Liver (tissue), 9 donors: ENCODE measurements around the gene IAPP. TPM values are rescaled to one million over a fixed set of nuclear protein-coding genes. Genes with fewer than 3 reads are reported as not detected.
"Not testable (repeated sequence)": the region's sequence is repeated elsewhere in the genome, so short reads cannot be mapped to it uniquely, and the experiment has no call there.

ENCODE experiments used
- DNase-seq: peaks from one replicate; pipeline ENCODE4 v3.0.0-alpha.2; 2017; ENCODE audit warnings: low spot score
- H3K27ac ChIP-seq, 2 donors: one replicate each; pipeline ENCODE4 v1.7.0; 2013; ENCODE audit warnings: inconsistent platforms in 2 of 2, low read length in 2 of 2, control low read depth in 1 of 2, low read depth in 1 of 2, mild to moderate bottlenecking in 1 of 2
- H3K27me3 ChIP-seq, 4 donors: one replicate each; pipeline versions ENCODE4 v1.6.1 to v1.7.0; 2013; ENCODE audit warnings: low read length in 3 of 4, inconsistent platforms in 1 of 4, mild to moderate bottlenecking in 1 of 4, moderate library complexity in 1 of 4; ENCODE audit not compliant: control insufficient read depth in 4 of 4, insufficient read depth in 4 of 4
- H3K36me3 ChIP-seq, 4 donors: one replicate each; pipeline versions ENCODE4 v1.6.1 to v1.7.0; 2013; ENCODE audit warnings: low read length in 3 of 4, mild to moderate bottlenecking in 3 of 4, low read depth in 1 of 4, moderate library complexity in 1 of 4; ENCODE audit not compliant: control insufficient read depth in 4 of 4, insufficient read depth in 3 of 4
- H3K4me1 ChIP-seq, 4 donors: one replicate each; pipeline versions ENCODE4 v1.6.1 to v1.7.0; 2013; ENCODE audit warnings: low read length in 3 of 4, mild to moderate bottlenecking in 3 of 4, moderate library complexity in 1 of 4; ENCODE audit not compliant: control insufficient read depth in 4 of 4, insufficient read depth in 4 of 4
- H3K4me3 ChIP-seq, 3 donors: one replicate each; pipeline versions ENCODE4 v1.6.1 to v1.7.0; 2013; ENCODE audit warnings: low read length in 3 of 3, control low read depth in 1 of 3, low read depth in 1 of 3, mild to moderate bottlenecking in 1 of 3
- H3K9ac ChIP-seq, 2 donors: one replicate each; pipeline ENCODE4 v1.7.0; 2013; ENCODE audit warnings: low read length in 2 of 2, mild to moderate bottlenecking in 2 of 2, moderate library complexity in 2 of 2, control low read depth in 1 of 2, low read depth in 1 of 2
- H3K9me3 ChIP-seq, 4 donors: one replicate each; pipeline versions ENCODE4 v1.6.1 to v1.7.0; 2013; ENCODE audit warnings: low read length in 3 of 4; ENCODE audit not compliant: control insufficient read depth in 4 of 4
- ATF3 ChIP-seq: IDR thresholded peaks from 2 replicates; pipeline ENCODE4 v1.6.1; 2016; ENCODE audit warnings: antibody characterized with exemption
- EGR1 ChIP-seq, 2 donors: IDR thresholded peaks; 2 replicates each; pipeline ENCODE4 v1.6.1; 2016 to 2018; ENCODE audit warnings: antibody characterized with exemption in 2 of 2, low read depth in 2 of 2
- FOXA1 ChIP-seq: IDR thresholded peaks from 2 replicates; pipeline ENCODE4 v1.6.1; 2016; ENCODE audit warnings: antibody characterized with exemption
- FOXA2 ChIP-seq: IDR thresholded peaks from 2 replicates; pipeline ENCODE4 v1.6.1; 2016; ENCODE audit warnings: antibody characterized with exemption
- GABPA ChIP-seq, 2 donors: IDR thresholded peaks in 1 of 2; conservative IDR thresholded peaks in 1 of 2; 2 replicates each; pipeline ENCODE4 v1.6.1; 2016; ENCODE audit warnings: antibody characterized with exemption in 2 of 2, mild to moderate bottlenecking in 1 of 2, moderate library complexity in 1 of 2
- HNF4A ChIP-seq, 2 donors: conservative IDR thresholded peaks; 2 replicates each; pipeline ENCODE4 v1.6.1; 2016; ENCODE audit warnings: antibody characterized with exemption in 2 of 2, mild to moderate bottlenecking in 2 of 2
- HNF4G ChIP-seq: IDR thresholded peaks from 2 replicates; pipeline ENCODE4 v1.6.1; 2016; ENCODE audit warnings: antibody characterized with exemption
- JUND ChIP-seq, 2 donors: IDR thresholded peaks; 2 replicates each; pipeline ENCODE4 v1.6.1; 2016; ENCODE audit warnings: antibody characterized with exemption in 2 of 2
- RAD21 ChIP-seq, 2 donors: IDR thresholded peaks; 2 replicates each; pipeline ENCODE4 v1.6.1; 2016; ENCODE audit warnings: antibody characterized with exemption in 2 of 2, mild to moderate bottlenecking in 2 of 2
- REST ChIP-seq: IDR thresholded peaks from 2 replicates; pipeline ENCODE4 v1.6.1; 2016; ENCODE audit warnings: antibody characterized with exemption, mild to moderate bottlenecking
- RXRA ChIP-seq, 2 donors: IDR thresholded peaks; 2 replicates each; pipeline ENCODE4 v1.6.1; 2017 to 2018; ENCODE audit warnings: antibody characterized with exemption in 2 of 2, mild to moderate bottlenecking in 1 of 2
- SP1 ChIP-seq: IDR thresholded peaks from 2 replicates; pipeline ENCODE4 v1.6.1; 2018; ENCODE audit warnings: antibody characterized with exemption, mild to moderate bottlenecking
- TAF1 ChIP-seq: conservative IDR thresholded peaks from 2 replicates; pipeline ENCODE4 v1.6.1; 2016; ENCODE audit warnings: antibody characterized with exemption, mild to moderate bottlenecking
- YY1 ChIP-seq: IDR thresholded peaks from 2 replicates; pipeline ENCODE4 v1.6.1; 2016; ENCODE audit warnings: antibody characterized with exemption, mild to moderate bottlenecking
- ZBTB33 ChIP-seq: IDR thresholded peaks from 2 replicates; pipeline ENCODE4 v1.6.1; 2016; ENCODE audit warnings: antibody characterized with exemption
- WGBS: extraction: QIAGEN DNeasy Blood & Tissue Kit; methylation state at CpG from one replicate; pipeline ENCODE4 v1.1.7; 2013; 5-methylcytosine and 5-hydroxymethylcytosine counted together
- polyA plus RNA-seq, 2 donors: library from polyadenylated mRNA; stranded (reverse) in 1 of 2; unstranded in 1 of 2; fragments of 200-250 nt in 1 of 2; fragments of >200 nt in 1 of 2; fragmentation: Nextera tagmentation in 1 of 2; extraction: Ambion mirVana in 1 of 2; gene quantifications; one replicate each; pipeline versions ENCODE4 v1.2.1 to v1.2.3, GENCODE V29; 2013 to 2015
- total RNA-seq, 2 donors: library from RNA; depleted of rRNA; stranded (reverse); fragments of >200 nt; gene quantifications; one replicate each; pipeline ENCODE4 v1.2.3, GENCODE V29; 2014
- donor health status: healthy.
- donor health status: healthy.
- donor health status: healthy.
- donor health status: healthy.
- donor health status: healthy.

IAPP gene
- total and polyA plus RNA-seq, 4 donors: 0.08 to 0.42 TPM; not detected in 2

- not testable (repeated sequence) for H3K9ac ChIP-seq, H3K4me3 ChIP-seq, DNase-seq, H3K4me1 ChIP-seq, H3K9me3 ChIP-seq, H3K36me3 ChIP-seq, H3K27me3 ChIP-seq, H3K27ac ChIP-seq
- WGBS: 88% methylated on average over 27 of the region's 28 CpGs
Observed at GRCh38 chr12:21394828-21395626, 22.3 kb downstream of the IAPP start.

- TF ChIP-seq YY1: no peak
- TF ChIP-seq SP1: no peak
- TF ChIP-seq FOXA2: no peak
- no peak for TF ChIP-seq JUND (IDR thresholded peaks at IDR 0.05)
- no peak for TF ChIP-seq RXRA (IDR thresholded peaks at IDR 0.05)
- TF ChIP-seq RAD21 (IDR thresholded peaks at IDR 0.05): no peak
- TF ChIP-seq TAF1: no peak
- no peak for TF ChIP-seq FOXA1
- no peak for TF ChIP-seq GABPA (IDR thresholded peaks at IDR 0.05 in 1 of 2, conservative IDR thresholded peaks at IDR 0.05 in 1 of 2)
- TF ChIP-seq EGR1 (IDR thresholded peaks at IDR 0.05; ENCODE audit: low read depth in 2 of 2): no peak
- H3K4me3 ChIP-seq: no peak overlapping the region
- no peaks in the 10 kb centered on the region for H3K4me1 ChIP-seq
- no peak overlapping the region for H3K27ac ChIP-seq
- H3K27me3 ChIP-seq: no peaks in the 10 kb centered on the region
- DNase-seq: no peak
- WGBS: 89% methylated on average over 16 of the region's 16 CpGs
- no peak overlapping the region for H3K9ac ChIP-seq
- H3K9me3 ChIP-seq: no peaks in the 10 kb centered on the region
- no peaks in the 10 kb centered on the region for H3K36me3 ChIP-seq
Observed at GRCh38 chr12:21413369-21414277, 40.9 kb downstream of the IAPP start.

GRCh38 chr12:21416511-21417121 lies 43.9 kb downstream of the IAPP start:
- Histone ChIP-seq H3K9me3 (no peaks in the 10 kb centered on the region), H3K9ac (no peak overlapping the region), H3K36me3 (no peaks in the 10 kb centered on the region), H3K27me3 (no peaks in the 10 kb centered on the region), H3K27ac (no peak overlapping the region), H3K4me3 (no peak overlapping the region), H3K4me1 (no peaks in the 10 kb centered on the region)
- TF ChIP-seq HNF4A (conservative IDR thresholded peaks at IDR 0.05): no peak
- no peak for TF ChIP-seq REST
- no peak for TF ChIP-seq JUND (IDR thresholded peaks at IDR 0.05)
- TF ChIP-seq FOXA1: no peak
- no peak for TF ChIP-seq ATF3
- TF ChIP-seq ZBTB33: no peak
- no peak for TF ChIP-seq SP1
- TF ChIP-seq TAF1: no peak
- TF ChIP-seq RXRA (IDR thresholded peaks at IDR 0.05): no peak
- no peak for TF ChIP-seq GABPA (IDR thresholded peaks at IDR 0.05 in 1 of 2, conservative IDR thresholded peaks at IDR 0.05 in 1 of 2)
- no peak for TF ChIP-seq EGR1 (IDR thresholded peaks at IDR 0.05; ENCODE audit: low read depth in 2 of 2)
- TF ChIP-seq HNF4G: no peak
- no peak for DNase-seq
- WGBS: 60% methylated on average over 4 of the region's 4 CpGs

GRCh38 chr12:21418398-21418797 lies 45.7 kb downstream of the IAPP start:
- H3K27ac ChIP-seq, H3K36me3 ChIP-seq, H3K27me3 ChIP-seq, H3K9me3 ChIP-seq, H3K4me1 ChIP-seq, H3K9ac ChIP-seq, H3K4me3 ChIP-seq, DNase-seq: not testable (repeated sequence)
- WGBS: 86% methylated on average over 5 of the region's 5 CpGs
